SJSA1 (cell line): ENCODE measurements around the gene UBR7. TPM values are rescaled to one million over a fixed set of nuclear protein-coding genes. Genes with fewer than 3 reads are reported as not detected.
A peak's percentile ranks its signal among the peaks of the same experiment; 100 is the strongest.
"Not testable (repeated sequence)": the region's sequence is repeated elsewhere in the genome, so short reads cannot be mapped to it uniquely, and the experiment has no call there.

Source experiments
- DNase-seq, 2 experiments: peaks; one replicate each; pipeline ENCODE4 v3.0.0-alpha.2; 2015 to 2020; ENCODE audit warnings: low spot score in 2 of 2, low read depth in 1 of 2
- H3K27ac ChIP-seq: fragments of 250-450 bp; sonication (Bioruptor Pico); 2 replicates; pipeline ENCODE4 v1.5.1; 2020; ENCODE audit warnings: mild to moderate bottlenecking, moderate library complexity
- H3K27me3 ChIP-seq: fragments of 250-450 bp; sonication (Bioruptor Pico); replicated peaks from 2 replicates; pipeline ENCODE4 v1.5.1; 2020; ENCODE audit warnings: mild to moderate bottlenecking, moderate library complexity
- H3K36me3 ChIP-seq: fragments of 250-450 bp; sonication (Bioruptor Pico); 2 replicates; pipeline ENCODE4 v1.5.1; 2020; ENCODE audit warnings: mild to moderate bottlenecking
- H3K4me1 ChIP-seq: fragments of 250-450 bp; sonication (Bioruptor Pico); replicated peaks from 2 replicates; pipeline ENCODE4 v1.6.1; 2021; ENCODE audit warnings: mild to moderate bottlenecking
- H3K4me3 ChIP-seq: fragments of 250-450 bp; sonication (Bioruptor Pico); 2 replicates; pipeline ENCODE4 v1.5.1; 2020; ENCODE audit warnings: mild to moderate bottlenecking
- H3K9me3 ChIP-seq: fragments of 250-450 bp; sonication (Bioruptor Pico); replicated peaks from 2 replicates; pipeline ENCODE4 v1.5.1; 2020; ENCODE audit warnings: mild to moderate bottlenecking
- total RNA-seq: library from RNA; depleted of rRNA; stranded (reverse); fragments of >200 nt; shearing (Covaris generic); gene quantifications from 2 replicates; pipeline ENCODE4 v1.2.3, GENCODE V29; 2014

UBR7 gene
- total RNA-seq, 1 experiment from 2014 or later, result 64.1 TPM

DNA sequence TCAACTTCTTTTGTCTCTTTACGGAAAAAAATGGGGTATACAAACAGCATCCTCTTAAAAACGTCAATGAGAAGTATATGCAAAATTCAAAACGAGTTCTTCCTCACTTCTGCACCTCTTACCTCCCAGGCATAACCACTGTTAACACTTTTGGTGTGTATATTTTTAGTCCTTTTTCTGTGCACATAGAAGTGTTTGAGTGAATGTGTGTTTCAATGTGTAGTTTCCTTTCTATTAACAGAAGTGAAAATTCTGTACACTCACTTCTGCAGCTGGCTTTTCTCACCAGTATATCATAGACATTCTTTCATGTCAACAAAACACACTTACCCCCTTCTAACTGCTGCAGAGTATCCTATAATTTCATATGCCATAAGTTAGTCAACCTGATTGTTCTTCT, 5.4 kb downstream of the UBR7 start:
- no peaks in the 10 kb centered on the region for H3K9me3 ChIP-seq
- no peak overlapping the region for H3K4me3 ChIP-seq
- H3K4me1 ChIP-seq, result 0 out of 2 replicates have a peak, but pooled peaks cover 4% of the 10 kb centered on the region
- no peaks in the 10 kb centered on the region for H3K27me3 ChIP-seq
- no peak for DNase-seq
- H3K27ac ChIP-seq, result no peak overlapping the region
- peaks cover 59% of the 10 kb centered on the region for H3K36me3 ChIP-seq

DNA sequence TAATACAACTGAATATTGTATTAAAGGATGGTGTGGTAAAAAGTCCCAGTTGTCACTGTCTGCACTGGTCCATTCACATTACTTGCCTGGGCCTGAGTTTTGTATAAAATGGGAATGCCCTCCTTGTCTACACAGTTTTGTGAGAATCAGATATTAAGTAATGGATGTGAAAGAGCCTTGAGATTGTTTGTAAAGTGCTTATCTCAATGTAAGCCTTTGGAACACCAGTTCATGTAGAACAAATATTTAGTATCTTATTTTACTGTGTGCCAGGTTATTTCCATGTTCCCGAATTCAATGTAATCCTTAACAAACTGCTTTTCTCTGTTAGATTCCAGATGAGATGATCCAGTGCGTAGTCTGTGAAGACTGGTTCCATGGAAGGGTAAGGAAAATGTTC, 7.5 kb downstream of the UBR7 start:
- no peak overlapping the region for H3K4me3 ChIP-seq
- no peaks in the 10 kb centered on the region for H3K4me1 ChIP-seq
- H3K27ac ChIP-seq, result no peak overlapping the region
- peaks cover 72% of the 10 kb centered on the region for H3K36me3 ChIP-seq
- no peaks in the 10 kb centered on the region for H3K27me3 ChIP-seq
- DNase-seq, result no peak
- no peaks in the 10 kb centered on the region for H3K9me3 ChIP-seq

DNA sequence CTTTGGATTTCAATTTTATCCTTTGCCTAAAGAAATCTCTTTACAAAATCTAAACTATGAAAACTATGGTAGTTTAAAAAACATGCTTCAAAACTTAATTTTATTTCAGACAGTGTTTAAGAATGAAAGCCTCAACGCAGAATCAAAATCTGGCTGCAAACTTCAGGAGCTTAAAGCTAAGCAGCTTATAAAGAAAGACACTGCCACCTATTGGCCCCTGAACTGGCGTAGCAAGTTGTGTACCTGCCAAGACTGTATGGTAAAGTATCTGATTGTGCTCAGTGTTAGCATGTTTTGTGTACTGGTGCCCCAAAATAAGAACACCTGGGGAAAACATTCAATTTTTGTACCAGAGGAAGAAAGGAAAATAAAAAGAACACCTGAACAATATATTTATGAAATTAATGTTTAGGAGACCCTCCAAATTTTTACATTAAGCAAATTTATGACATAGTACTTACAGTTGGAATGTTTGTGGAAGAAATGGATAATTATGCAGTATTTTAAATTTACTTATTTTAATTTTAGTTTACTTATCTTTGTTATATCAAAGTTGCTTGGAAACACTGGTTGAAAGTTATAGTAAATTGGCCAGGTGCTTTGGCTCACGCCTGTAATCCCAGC, 12.2 kb downstream of the UBR7 start:
- peaks cover 76% of the 10 kb centered on the region for H3K36me3 ChIP-seq
- H3K4me1 ChIP-seq, result no peaks in the 10 kb centered on the region
- H3K4me3 ChIP-seq, result no peak overlapping the region
- no peaks in the 10 kb centered on the region for H3K9me3 ChIP-seq
- no peaks in the 10 kb centered on the region for H3K27me3 ChIP-seq
- DNase-seq, result no peak
- no peak overlapping the region for H3K27ac ChIP-seq

DNA sequence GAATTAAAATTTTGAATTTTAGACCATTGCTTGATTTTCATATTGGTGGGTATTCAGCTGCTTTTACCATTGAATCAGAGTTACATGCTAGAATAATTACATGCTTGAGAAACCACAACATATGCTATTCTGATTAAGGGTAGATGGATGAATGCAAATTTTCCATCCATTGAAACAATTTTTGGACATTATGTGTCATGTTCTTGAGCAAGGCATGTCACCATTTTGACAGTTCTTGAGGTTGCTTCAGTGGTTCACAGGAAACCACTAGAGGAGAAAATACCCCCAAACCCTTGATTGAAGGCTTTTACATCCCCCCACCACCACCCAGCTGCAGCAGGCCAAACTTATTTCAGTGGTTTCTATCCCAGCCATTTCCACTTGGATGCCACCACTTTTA, 13.5 kb downstream of the UBR7 start:
- Histone ChIP-seq H3K4me3 (no peak overlapping the region), H3K9me3 (no peaks in the 10 kb centered on the region), H3K4me1 (no peaks in the 10 kb centered on the region), H3K27ac (no peak overlapping the region), H3K36me3 (peaks cover 72% of the 10 kb centered on the region), H3K27me3 (no peaks in the 10 kb centered on the region)
- DNase-seq, result no peak

DNA sequence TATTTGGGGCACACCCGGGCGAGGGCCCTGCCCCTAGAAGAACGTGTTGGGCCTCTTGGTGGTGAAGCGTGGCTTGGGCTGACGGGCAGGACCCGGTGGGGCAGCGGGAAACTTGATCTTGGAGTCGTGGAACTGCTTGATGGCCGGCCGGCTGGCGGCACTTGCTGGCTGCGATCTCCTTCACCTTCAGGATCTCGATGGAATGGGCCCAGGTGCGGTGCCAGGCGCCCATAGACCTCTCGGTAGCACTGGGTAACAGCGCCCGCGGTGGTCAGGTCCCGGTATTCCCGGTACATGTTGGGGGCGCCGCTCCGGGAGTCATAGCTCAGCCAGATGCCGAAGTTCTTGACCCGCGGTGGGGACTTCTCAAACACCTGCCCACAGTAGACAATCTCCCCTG, 16.5 kb downstream of the UBR7 start:
- Histone ChIP-seq H3K36me3 (peaks cover 71% of the 10 kb centered on the region), H3K9me3 (no peaks in the 10 kb centered on the region), H3K27me3 (no peaks in the 10 kb centered on the region), H3K4me1 (no peaks in the 10 kb centered on the region), H3K4me3 (no peak overlapping the region), H3K27ac (no peak overlapping the region)
- no peak for DNase-seq

DNA sequence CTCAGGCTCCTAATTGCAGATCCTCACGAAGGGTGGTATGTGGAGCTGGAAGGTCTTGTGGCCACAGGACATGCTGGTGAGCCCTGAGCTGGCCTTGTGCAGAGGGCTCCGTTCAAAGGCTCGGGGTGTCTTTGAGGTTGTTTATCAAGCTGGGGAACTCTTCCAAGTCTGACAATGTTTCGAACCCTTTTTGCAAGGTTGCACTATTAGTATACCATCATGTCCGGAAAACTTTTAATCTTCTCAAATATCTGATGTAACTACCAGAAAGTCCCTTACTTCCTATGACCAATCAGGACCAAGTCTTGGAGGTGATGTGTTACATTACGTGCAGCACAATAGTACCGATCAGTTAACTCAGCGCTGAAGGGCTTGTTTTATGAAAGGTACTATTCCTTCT, 21.5 kb downstream of the UBR7 start:
- H3K4me3 ChIP-seq, result no peak overlapping the region
- no peaks in the 10 kb centered on the region for H3K27me3 ChIP-seq
- peaks cover 29% of the 10 kb centered on the region for H3K36me3 ChIP-seq
- no peaks in the 10 kb centered on the region for H3K9me3 ChIP-seq
- no peak for DNase-seq
- H3K27ac ChIP-seq, result no peak overlapping the region
- peaks cover 7% of the 10 kb centered on the region; the same call in 1 of the 2 replicates for H3K4me1 ChIP-seq

DNA sequence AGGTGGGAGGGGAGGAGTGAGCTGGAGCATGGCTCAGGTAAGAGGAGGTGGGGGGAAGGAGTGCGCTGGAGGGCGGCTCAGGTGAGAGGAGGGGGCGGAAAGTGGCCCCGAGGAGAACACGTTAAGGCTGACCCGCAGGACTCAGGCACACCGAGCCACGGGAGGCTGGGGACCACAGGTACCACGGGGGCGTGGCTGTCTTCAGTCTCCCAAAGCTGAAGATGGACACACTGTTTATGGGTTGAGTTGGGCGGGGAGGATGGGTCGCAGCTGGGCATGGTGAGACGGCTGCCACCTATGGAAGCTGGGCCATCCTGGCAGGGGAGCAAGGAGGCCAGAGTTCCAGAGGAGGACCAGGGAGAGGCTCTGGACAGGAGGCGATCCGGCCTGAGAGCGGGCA, 23.5 kb downstream of the UBR7 start:
- peaks cover 20% of the 10 kb centered on the region for H3K4me1 ChIP-seq
- H3K9me3 ChIP-seq, result no peaks in the 10 kb centered on the region
- no peaks in the 10 kb centered on the region for H3K27me3 ChIP-seq
- no peak overlapping the region for H3K27ac ChIP-seq
- DNase-seq, result no peak
- no peak overlapping the region for H3K4me3 ChIP-seq
- peaks cover 20% of the 10 kb centered on the region for H3K36me3 ChIP-seq

DNA sequence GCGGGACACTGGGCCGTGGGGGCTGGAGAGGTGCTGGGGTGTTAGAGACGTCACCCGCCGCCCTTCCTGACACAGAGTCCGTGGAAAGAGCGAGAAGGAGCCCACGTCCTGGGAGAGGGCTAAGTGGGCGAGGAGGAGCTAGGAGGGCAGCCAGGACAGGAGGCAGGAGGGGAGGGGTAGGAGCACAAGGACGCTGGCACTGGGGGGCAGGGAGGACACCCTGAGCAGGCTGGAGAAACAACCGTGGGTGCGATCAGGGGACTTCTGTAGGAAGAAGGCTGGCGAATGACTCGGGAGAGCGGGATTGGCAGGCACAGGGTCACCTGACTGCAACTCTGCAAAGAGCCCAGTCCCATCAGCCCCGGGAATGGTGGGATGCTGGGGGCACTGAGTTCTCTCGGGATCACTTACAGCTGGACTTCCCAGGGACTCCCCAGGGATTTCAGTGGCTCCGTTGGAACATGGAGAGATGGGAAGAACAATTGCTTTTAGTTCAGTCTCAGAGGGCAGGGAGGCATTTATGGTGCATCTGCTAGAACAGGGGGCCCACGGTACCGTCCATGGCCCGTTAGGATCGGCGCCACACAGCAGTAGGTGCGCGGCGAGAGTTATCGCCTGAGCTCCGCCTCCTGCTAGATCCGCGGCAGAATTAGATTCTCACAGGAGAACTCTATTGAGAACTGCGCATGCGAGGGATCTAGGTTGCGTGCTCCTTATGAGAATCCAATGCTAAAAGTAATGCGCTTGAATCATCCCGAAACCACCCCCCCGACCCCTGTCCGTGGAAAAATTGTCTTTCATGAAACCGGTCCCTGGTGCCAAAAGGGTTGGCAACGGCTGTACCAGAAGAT, 24.3 kb downstream of the UBR7 start:
- peak in 1 of 2 experiments; percentile 17 for DNase-seq
- H3K27ac ChIP-seq, result no peak overlapping the region
- peak overlapping the region; percentile 33 for H3K4me3 ChIP-seq

DNA sequence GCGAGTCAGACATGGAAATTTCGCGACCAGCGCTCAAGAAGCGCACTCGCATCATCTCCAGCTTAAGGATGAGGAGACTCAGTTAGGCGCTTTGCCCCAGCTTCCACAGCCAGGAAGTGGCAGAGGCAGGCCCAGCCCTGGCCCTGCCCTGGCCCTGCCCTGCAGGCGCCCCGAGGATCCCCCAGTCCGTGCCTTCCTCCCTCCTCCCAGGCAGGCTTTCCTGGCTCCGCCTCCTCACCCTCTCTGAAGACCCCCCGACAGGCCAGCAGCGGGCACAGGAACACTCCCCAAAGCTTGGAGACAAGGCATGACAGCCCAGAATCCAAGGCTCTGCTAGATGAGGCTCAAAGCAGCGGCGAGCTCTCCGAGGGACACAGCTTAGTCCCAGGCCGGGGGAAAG, 25.1 kb downstream of the UBR7 start:
- Histone ChIP-seq H3K36me3 (peaks cover 12% of the 10 kb centered on the region), H3K4me1 (peaks cover 25% of the 10 kb centered on the region), H3K4me3 (no peak overlapping the region), H3K9me3 (no peaks in the 10 kb centered on the region), H3K27ac (no peak overlapping the region), H3K27me3 (no peaks in the 10 kb centered on the region)
- no peak for DNase-seq

More for the DNA sequence above, 24.3 kb downstream of the UBR7 start:
- Histone ChIP-seq H3K36me3 (peaks cover 17% of the 10 kb centered on the region), H3K27me3 (no peaks in the 10 kb centered on the region), H3K4me1 (peaks cover 25% of the 10 kb centered on the region), H3K9me3 (no peaks in the 10 kb centered on the region)

DNA sequence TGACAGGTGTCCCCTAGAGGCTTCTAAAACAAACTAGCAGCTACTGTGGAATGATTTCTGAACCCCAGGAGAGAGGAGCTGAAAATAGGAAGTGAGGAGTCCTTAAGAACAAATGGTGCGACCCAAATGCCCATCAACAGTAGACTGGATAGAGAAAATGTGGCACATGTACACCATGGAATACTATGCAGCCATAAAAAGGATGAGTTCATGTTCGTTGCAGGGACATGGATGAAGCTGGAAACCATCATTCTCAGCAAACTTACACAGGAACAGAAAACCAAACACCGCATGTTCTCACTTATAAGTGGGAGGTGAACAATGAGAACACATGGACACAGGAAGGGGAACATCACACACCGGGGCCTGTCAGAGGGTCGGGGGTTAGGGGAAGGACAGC, 26.0 kb downstream of the UBR7 start:
- DNase-seq, H3K4me3 ChIP-seq, H3K9me3 ChIP-seq, H3K27ac ChIP-seq, H3K27me3 ChIP-seq, H3K36me3 ChIP-seq: not testable (repeated sequence)
- H3K4me1 ChIP-seq, result peaks cover 25% of the 10 kb centered on the region

DNA sequence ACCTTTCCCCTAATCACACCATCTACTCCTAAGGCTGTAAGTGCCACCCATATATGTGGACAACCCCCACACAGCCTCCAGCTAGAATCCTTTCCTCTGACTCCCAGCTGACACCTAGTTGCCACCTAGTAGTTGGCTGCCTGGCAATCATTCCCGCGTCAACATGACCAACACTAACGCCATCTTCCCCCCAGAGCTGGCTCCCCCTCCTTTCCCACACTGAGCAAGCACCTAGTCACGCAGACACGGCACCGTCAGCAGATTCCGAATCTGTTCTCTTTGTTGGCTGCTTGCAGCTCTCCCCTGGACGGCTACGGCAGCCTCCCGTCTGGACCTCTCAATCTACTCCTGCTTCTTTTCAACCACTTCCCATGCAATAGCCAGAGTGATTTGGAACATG, 27.7 kb downstream of the UBR7 start:
- Histone ChIP-seq H3K4me3 (no peak overlapping the region), H3K9me3 (no peaks in the 10 kb centered on the region), H3K4me1 (peaks cover 28% of the 10 kb centered on the region), H3K27me3 (no peaks in the 10 kb centered on the region), H3K36me3 (no peaks in the 10 kb centered on the region), H3K27ac (peak overlapping the region; percentile 15; the same call in 1 of the 2 replicates)
- peak; percentile 72 to 85 for DNase-seq

DNA sequence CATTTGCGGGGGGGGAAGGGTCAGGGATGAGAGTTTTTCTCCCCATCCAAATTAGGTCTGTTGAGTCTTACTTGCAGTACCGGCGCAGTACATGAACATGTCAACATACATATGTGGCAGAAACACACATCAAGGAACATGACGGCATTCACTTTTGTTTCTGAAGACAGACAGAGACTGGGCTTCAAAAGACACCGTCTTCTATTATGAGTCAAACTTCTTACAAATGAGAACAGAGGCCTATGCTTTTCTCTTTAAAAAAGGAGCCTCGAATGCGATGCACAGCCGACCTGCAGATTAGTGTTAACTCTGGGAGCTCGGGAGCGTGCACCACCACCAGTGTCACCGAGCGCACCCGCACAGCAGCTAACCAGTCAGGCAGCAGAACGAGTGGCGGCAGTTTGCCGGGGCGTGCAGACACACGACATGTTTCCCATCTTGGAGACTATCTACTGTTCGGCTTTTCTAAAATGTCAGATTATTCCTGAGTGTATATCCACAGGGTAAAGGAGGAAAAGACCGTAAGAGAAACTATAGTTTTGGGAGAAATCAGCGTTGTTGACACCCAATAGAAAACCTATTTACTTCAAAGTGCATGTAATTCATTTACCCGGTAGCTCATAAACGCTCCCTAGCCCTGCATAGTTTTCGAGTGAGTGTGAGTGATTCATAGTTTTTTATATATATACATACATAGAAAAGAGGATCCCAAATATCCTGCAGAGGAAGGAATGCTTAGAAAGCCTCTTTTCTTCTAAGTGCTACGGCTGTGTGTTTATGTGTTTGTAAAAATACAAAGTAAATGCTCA, 33.0 kb downstream of the UBR7 start:
- peaks cover 27% of the 10 kb centered on the region for H3K4me1 ChIP-seq
- H3K4me3 ChIP-seq, result no peak overlapping the region
- H3K27ac ChIP-seq, result peak overlapping the region; percentile 71
- no peaks in the 10 kb centered on the region for H3K27me3 ChIP-seq
- DNase-seq, result peak in 1 of 2 experiments; percentile 73
- no peaks in the 10 kb centered on the region for H3K9me3 ChIP-seq
- H3K36me3 ChIP-seq, result peaks cover 16% of the 10 kb centered on the region

DNA sequence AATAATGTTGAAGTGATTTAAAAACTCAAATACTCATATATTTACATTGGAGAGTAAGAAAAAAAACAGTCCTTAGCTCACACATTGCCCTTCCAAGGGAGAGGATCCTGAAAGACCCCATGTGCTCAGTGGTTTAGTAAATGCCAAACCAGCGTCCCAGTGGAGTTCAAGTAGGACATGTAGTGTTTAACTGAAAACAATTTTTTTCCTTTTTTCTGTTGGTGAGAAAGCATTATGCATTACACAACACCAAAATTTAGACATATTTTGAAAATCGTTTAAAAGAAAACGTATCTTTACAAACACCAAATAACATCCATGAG, 33.6 kb downstream of the UBR7 start:
- Histone ChIP-seq H3K4me1 (peaks cover 21% of the 10 kb centered on the region), H3K36me3 (peaks cover 21% of the 10 kb centered on the region), H3K4me3 (no peak overlapping the region), H3K27me3 (no peaks in the 10 kb centered on the region), H3K27ac (peak overlapping the region; percentile 71; the same call in 1 of the 2 replicates), H3K9me3 (no peaks in the 10 kb centered on the region)
- DNase-seq, result no peak
